ENCODE data around the gene ATP2B3. TPM values are rescaled to one million over a fixed set of nuclear protein-coding genes. Genes with fewer than 3 reads are reported as not detected.

Gene ATP2B3
- total RNA-seq, 1 experiment from 2014 or later, result 0.35 TPM

DNA sequence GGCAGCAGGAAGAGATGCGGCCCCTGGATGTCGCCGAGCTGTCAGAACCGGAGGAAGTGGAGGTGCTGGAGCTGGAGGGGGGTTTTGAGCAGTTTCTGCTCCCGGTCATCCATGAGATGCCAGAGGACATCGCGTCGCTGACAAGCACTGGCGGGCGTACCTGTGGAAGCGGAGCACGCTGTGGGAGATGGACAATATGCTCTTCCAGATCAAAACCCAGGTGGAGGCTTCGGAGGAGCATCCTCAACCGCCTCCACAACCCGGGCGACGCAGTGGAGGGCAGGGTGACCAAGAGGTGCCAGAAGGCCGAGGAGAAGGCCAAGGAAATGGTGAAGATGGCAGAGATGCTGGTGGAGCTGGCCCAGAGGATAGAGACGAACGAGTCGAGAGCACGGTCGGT lies 89.1 kb downstream of the ATP2B3 start:
- Mint-ChIP-seq H3K9me3 (peaks cover 69 to 84% of the 10 kb centered on the region in 2 experiments), H3K36me3 (ENCODE audit: insufficient read depth in 1 of 3, low read depth in 3 of 3) (peaks cover 0 to 5% (median 2%) of the 10 kb centered on the region in 3 experiments; a peak in 4 of 7 replicates), H3K4me1 (0 out of 4 replicates have a peak, but pooled peaks cover 0 to 3% of the 10 kb centered on the region in 2 experiments), H3K4me3 (no peak overlapping the region), H3K27me3 (ENCODE audit: low read depth) (peaks cover 76% of the 10 kb centered on the region), H3K27ac (no peak overlapping the region)
- Histone ChIP-seq H3K9ac (ENCODE audit: extremely low read depth, insufficient read length, low read length) (no peak overlapping the region), H3K27me3 (ENCODE audit: insufficient read depth, low read length) (no peaks in the 10 kb centered on the region; the same call in 1 of the 2 replicates), H3K23ac (ENCODE audit: insufficient read length, low read depth, low read length) (no peak overlapping the region), H2BK15ac (ENCODE audit: low read depth, low read length) (no peak overlapping the region), H2AK5ac (ENCODE audit: insufficient read length, low read length) (no peak overlapping the region), H3K79me2 (ENCODE audit: insufficient read depth, low read length) (no peaks in the 10 kb centered on the region), H2AFZ (ENCODE audit: low read length) (no peak overlapping the region), H3K18ac (ENCODE audit: insufficient read length, low read depth, low read length) (no peak overlapping the region), H4K8ac (replicated peaks; ENCODE audit: insufficient read length, low read depth, low read length) (no peak overlapping the region), H3K9me3 (ENCODE audit: control insufficient read depth, low read depth, low read length) (peaks cover 23% of the 10 kb centered on the region), H3K79me1 (ENCODE audit: insufficient read depth, low read depth, low read length, poor library complexity, severe bottlenecking) (no peaks in the 10 kb centered on the region), H3K27ac (ENCODE audit: insufficient read length, low read depth, low read length) (no peak overlapping the region), H4K5ac (ENCODE audit: insufficient read length, low read depth, low read length) (no peak overlapping the region), H2BK12ac (ENCODE audit: insufficient read length, low read depth, low read length) (no peak overlapping the region), H3K56ac (ENCODE audit: insufficient read length, low read depth, low read length) (no peak overlapping the region), H2BK20ac (ENCODE audit: low read depth, low read length, poor library complexity, severe bottlenecking) (no peak overlapping the region), H4K20me1 (ENCODE audit: control insufficient read depth, insufficient read depth, insufficient read length) (no peaks in the 10 kb centered on the region), H3K4me1 (ENCODE audit: insufficient read depth, low read length) (no peaks in the 10 kb centered on the region), H3T11ph (ENCODE audit: low read length) (no peak overlapping the region), H3K23me2 (ENCODE audit: insufficient read length, low read depth, low read length, poor library complexity, severe bottlenecking) (peaks cover 5% of the 10 kb centered on the region), H3K4me2 (ENCODE audit: insufficient read depth, insufficient read length, low read length) (no peak overlapping the region), H3K4ac (ENCODE audit: low read depth, low read length) (no peak overlapping the region), H4K91ac (ENCODE audit: insufficient read length, low read depth, low read length) (no peak overlapping the region), H2BK120ac (ENCODE audit: low read depth, low read length, poor library complexity, severe bottlenecking) (no peak overlapping the region), H3K14ac (ENCODE audit: insufficient read depth, low read length) (no peak overlapping the region), H2BK5ac (ENCODE audit: insufficient read length, low read length) (no peak overlapping the region)
- DNase-seq, result no peak
- TF ChIP-seq CTCF (conservative IDR thresholded peaks at IDR 0.05), result no peak
- no CpG with 5 or more reads among the region's 23 CpGs for WGBS (ENCODE audit: extremely low coverage, insufficient read length, low lambda C conversion rate)

Data from H9 (cell line).